NCI-H1417 treated with DMSO at 0.1 percent for 48 hours (cell line): ENCODE results near the gene HIVEP3.

Experiments
- DNase-seq: peaks from one replicate; lab custom pipeline; 2025; lab: John Stamatoyannopoulos, UW

Gene HIVEP3

DNA sequence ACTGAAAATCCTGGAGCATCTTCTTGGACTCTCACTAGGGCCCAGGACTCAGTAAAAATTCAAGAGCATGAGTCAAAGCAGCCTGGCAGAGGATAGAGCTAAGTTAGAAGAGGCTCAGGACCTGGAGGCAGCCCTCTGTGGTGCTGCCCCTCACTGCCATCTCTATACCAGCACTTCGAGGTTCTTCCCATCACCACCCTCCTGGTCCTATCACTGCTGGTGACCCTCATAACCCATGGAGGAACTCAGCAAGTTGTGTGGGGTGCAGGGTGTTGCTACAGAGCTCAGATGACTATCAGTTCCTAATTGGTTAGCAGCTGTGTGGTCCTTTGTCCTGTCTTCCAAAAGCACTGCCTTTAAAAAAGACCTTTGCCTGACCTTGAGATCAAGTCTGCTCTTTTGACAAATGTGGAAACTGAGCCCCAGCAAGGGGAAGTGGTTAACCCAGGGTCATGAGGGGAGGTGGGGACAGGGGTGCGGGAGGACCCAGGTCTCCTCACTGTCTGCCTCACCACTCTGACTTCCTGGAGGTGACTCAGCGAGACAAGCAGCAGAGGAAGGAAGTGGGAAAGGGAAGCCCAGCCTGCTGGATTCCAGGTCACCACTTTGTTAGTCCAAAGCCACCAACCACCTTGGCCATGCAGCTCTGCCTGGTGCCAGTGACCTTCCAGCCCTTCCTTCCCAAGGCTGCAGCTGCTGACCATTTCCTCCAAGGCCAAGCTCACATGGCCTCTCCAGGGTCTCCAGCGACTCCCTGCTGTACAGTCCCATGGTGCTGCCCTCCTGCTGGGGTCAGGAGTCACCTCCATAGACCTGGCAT, 234.8 kb downstream of the HIVEP3 start:
- DNase-seq, result no peak

DNA sequence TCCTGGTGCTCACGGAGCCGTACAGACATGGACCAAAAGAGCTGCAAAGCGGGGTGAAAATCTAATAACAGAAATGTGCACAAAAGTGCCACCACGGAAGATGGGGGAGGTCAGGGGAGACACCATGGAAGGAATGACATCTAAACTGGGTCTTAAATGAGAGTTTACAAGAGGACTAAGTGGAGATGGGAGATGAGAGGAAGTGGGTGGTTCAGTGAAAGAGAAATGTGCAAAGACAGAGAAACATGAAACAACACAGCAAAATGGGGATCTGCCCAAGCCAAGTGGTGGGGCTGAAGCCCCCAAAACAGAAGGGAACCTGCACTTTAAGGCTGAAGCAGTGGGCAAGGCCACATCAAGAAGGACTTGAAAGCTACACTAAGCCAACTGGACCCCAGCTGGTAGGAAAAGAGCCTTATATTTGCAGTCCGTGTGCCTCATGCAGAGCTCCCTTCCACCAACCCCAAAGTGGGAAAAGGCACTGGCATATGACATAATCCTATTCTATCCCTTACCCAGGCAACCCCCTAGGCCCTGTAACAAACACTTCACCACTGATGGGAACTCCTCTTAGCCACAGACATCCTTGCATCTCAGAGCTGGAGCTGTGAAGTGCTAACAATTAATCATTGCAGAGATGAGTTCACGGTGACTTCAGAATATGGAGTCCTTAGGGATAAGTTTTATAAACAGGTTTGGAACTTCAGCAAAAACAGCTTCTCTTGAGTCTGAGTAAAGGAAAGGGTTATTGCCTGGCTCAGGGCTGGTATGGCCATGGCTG, 235.7 kb downstream of the HIVEP3 start:
- DNase-seq, result no peak

DNA sequence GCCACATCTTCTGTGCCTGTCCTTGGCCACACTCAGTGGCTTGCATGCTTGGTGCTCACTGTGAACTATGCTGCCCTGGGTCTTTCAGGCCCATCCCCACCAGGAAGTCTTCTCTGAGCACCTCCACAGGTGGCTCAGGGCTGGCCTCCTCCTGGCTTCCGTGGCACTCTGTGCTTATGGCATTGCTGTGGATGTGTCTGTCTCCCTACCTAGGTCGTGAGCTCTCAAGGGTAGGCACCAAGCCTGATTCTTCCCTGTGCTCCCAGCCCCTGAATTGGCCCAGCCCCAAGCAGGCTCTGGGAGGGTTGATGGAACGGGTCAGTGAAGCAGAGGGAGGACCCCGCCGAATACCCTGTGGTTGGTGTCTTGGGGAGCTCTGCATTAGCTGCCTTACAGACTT, 236.6 kb downstream of the HIVEP3 start:
- no peak for DNase-seq

DNA sequence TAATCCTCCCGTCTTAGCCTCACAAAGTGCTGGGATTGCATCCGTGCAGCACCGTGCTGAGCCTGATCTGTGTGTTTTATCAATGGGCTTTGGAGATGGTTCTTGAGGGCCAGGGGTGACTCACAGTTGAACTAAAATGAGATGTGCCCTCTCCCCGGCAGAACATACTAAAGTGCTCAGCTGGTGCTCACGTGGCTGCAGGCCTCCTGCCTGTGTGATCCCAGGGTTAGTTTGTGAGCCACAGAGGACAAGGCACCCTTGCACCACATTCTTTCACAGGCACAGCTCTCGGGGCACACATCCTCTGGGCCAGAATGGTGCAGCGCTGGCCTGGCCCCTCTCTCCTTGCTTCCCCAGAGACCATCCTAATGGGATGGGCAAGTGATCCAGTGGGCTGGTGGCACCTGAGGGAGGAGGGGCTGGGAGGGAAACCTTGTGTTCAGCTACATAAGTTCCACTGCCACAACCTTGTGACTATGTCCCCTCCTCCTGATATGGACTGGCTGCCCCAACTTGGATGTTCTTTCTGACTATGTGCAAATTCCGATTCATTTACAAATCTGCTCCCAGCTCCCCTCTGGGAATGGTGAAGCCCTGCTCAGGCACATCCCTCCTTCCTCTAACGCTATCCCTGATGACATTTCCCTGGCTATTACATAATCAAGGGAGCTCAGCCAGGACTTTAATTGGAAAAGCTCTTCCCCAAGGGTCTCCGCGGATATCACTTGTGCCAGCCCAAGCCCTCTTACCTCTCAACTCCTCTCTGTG, 237.2 kb downstream of the HIVEP3 start:
- DNase-seq, result no peak

DNA sequence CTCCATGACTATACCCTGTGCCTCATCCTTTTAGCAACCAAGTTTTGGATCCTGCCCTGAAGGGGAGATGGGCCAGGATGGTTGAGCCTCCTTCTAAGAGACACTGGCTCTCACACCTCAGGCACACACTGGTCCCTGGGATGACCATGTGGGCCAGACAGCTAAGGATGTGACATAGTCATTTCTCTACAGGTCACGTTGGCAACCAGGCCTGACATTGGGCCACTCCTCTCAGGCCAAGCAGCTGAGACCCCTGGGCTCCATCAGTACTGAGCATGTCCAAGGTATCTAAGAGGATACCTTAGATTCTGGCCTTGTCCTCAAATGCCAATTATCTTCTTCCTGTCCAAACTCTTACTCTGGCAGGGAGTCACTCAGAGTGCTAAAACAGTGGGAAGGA, 238.7 kb downstream of the HIVEP3 start:
- DNase-seq, result no peak

DNA sequence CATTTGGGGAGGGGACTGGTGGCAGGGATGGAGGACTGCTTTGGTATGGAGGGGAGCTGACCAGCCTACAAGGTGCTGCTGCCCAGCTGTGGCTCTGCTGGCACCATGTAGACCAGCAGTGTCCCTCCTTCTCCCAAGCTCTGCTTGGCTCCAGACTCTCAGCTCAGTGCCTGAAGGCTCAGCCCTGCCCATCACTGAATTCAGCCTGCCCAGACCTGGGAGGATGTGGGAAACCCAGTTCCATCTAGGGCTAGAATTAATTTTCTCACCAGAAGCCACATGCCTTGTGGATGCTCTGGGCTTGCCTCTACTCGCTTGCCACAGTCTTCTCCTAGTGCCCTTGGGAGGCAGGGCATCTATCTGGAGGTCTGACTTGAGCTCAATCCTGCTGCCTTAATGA, 239.2 kb downstream of the HIVEP3 start:
- no peak for DNase-seq

DNA sequence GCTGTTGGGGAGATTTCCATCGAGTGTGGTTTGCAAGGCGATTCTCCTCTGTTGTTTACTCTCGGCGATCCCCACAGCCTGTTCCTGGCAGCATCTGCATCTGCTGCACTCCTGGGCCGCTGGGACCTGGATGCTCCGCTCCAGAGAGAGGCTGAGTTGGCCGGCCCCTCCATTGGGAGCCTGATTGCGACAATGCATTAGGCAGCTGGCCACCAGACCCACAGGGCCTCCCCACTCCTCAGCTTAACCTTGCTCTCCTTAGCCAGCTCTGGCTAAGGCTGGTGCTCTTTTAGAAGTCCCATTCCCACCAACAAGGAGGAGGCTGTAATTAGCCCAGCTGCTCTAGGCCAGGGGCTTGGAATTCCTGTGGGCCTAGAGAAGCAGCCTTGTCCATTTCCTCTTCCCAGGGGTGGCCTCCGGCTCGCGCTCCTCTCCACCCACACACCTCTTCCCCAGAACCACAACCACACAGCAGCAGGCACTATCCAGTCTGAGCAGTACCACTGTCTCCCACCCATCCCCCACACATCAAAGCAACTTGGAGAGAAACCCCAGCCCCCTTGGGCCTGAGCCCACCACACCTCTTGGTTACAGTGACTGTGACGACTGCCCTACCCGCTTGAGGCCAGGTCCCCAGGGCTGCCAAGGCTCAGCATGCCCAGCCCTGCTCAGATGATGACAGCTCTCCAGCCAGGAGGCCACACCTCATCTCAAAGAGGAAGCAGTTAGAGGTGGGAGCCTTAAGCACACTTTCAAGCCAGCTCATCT, 240.4 kb downstream of the HIVEP3 start:
- DNase-seq, result no peak

DNA sequence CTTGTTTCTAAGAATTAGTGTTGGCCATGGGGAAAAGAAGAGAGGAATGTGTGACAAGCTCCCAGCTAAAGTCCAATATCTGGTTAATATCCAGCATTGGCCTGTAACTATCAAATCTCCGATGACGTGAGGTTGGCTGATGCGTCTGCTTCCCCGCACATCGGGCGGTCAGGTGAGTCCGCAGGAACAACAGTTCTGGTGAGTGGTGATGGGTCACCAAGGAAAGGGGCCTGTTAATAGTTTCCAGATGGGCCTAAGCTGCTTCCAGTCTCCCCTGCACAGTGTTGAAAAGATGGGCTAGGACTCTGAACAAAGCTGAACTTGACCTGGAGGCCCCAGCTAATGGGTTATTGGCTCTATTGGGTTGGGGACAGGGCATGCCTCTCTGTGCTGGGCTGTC, 241.1 kb downstream of the HIVEP3 start:
- DNase-seq, result no peak

DNA sequence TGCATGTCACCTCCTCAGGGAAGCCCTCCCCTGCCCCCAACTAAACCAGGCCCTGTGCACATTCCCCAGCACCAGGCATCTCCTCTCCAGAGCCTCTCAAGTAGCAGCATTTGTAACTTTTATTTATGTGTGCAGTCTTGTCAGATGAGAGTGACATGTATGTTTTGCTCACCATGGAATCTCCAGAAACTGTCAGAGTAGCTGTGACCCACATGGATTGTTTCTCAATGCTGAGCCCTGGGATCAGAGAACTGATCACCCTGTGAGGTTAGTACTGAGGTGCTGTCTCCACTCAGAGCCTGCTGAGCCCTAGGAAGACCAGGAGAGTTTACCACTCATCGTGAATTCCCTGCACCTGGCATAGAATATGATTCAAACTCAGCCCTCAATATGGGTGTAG, 243.3 kb downstream of the HIVEP3 start:
- no peak for DNase-seq

DNA sequence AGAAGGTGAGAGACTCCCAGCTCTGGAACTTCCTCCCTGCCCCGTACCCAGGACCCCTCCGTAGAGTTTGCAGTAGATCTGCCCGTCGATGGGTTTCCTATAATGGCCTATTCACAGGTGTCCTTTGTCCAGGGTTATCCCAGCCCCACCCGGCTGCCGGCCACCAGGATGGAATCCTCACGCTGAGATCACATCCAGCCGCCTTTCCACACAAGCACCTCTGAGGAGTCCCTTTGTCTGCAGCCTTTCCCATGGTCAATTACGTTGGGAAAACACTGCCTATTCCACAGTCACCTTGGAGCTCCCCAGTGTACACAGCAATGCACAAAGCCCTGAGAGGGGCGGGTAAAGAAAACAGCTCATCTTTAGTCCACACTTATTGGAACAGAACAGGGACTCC, 244.2 kb downstream of the HIVEP3 start:
- DNase-seq, result no peak

DNA sequence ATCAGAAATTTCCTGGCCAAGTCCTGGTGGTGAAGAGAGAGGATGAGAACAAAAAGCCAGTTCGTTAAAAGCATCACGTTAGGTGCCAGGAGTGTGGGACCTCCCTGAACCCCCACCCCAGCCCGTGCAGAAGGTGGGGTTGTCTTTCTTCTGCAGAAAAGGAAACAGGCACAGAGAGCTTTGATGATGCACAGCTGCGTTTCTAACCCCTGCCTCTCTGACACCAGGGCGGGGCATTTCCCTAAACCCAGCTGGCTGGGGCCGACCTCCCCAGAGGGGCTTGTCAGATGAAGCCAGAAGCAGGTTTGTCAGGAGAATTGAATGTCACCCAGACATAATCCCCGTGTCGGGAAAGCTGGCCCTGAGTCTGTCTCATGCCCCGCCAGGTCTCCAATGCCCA, 244.9 kb downstream of the HIVEP3 start:
- no peak for DNase-seq

DNA sequence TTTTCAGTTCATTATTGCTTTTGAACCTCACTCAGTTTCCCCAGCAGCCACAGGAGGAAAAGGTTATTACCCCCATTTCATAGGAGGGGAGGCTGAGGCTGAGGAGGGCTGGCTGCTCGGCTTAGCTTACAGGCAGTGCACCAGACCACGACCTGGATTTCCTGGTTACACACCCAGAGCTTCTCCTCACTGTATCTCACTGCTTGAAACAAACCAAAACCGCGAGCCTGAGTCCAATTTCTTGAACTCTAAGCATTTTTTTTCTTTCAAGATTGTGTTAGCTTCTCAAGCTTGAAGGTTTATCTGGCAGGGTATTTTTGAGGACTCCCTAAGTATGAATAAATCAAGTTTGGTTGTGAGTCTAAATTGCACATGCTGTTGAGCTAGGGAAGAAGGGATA, 245.3 kb downstream of the HIVEP3 start:
- no peak for DNase-seq

DNA sequence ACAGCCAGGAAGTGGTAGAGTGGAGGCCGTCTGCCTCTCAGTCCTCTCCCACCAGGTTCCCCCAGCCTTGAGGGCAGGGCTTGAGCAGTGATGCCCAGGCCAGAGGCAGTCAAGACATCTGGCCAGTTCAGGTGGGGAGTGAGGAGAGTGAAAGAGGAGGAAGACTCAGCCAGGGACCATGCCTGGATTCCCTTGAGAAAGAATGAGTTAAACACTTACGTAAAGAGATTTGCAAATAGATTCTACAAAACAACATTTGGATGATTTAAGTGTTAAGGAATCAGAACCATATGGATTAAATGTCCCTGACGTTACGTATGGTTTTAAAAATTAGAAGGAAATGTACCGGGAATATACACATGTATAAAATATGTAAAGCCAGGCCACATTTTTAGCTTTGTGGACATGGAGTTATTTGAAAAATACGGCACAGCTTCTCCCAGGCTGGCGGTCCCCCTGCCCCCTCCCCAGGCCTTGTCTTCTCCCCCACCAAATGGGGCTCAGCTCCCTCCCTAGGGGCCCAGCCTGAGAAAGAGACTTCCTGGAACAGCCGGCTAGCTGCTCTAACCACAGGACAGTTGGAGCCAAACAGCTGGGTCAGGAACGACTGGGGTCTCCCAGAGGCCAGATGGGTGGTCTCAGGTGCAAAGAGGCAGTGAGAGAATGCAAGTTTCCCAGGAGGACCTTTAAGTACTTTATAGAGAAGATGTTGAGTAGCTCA, 245.9 kb downstream of the HIVEP3 start:
- DNase-seq, result no peak

DNA sequence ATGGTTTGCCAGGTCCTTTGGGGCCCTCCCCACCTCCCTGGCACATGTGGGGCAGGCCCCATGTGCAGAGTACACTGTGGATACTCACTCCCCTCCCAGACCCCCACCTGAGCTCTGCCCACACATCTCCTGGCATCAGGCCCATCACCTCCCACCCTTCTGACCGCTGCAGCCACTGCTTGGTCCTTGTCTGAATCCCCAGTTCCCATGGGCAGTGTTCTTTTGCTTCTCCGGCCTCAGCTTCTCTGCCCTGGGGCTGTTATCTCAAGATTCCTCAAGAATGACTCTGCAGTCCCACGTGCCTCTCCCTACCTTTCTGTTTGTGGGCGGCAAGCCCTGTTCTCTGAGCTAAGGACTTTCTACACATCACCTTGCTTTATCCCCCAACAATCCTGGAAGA, 246.5 kb downstream of the HIVEP3 start:
- no peak for DNase-seq

DNA sequence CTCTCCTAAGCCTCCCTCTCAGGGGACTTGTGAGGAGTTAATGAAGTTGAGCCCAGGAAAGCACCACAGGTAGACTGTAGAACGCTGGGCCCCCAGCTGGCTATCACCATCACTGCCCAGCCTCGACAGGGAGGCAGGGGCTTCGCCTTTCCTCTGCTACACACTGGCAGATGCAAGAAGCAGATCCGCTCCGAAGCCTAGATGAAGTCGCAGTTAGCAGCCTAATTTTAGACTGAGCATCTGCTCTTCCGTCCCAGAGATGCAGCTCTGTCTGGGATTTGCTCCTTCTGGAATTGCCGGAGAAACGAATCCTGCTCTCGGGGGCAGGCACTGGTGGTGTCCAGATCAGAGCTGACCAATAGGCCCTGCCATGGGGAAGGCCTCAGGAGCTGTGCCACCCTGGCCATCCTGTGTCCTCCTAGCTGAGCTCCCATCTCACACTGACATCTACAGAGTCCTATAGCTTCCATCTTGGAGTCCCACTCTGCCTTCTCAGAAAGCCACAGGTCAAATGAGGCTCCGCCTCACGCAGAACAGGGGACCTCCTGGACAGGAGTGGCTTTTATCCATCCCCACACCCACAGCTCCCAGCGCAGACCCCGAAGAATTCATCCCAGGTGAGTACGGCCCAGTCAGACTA, 247.5 kb downstream of the HIVEP3 start:
- DNase-seq, result no peak

DNA sequence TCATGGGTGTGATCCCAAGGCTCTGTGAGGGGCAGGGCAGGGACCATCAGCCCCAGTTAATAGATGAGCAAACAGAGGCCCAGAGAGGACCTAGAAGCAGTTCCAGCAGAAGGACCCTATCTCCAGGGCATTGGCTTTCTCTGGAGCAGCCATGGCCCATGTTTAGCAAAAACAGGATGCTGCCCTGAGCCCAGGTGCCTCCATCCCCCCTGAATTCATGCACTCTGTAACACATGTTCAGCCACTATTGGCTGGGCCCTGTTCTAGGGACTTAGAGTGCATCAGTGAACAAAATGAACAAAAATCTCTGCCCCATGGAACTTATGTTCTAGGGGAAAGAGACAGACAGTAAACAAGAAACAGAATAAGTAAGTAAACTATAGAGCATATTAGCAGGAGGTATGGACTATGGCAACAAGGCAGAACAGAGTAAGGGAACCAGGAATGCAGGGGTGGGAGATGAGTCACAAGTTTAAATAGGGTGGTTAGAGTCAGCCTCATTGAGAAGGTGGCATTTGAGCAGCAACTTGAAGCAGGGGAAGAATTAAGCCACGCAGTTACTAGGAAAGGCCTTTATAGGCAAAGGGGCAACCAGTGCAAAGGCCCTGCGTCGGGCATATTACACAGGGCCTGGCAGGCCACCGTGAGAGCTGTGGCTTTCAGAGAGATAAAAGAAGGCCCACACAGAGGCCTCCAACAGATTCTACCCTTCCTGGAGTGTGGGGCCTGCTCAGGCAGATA, 248.3 kb downstream of the HIVEP3 start:
- no peak for DNase-seq

DNA sequence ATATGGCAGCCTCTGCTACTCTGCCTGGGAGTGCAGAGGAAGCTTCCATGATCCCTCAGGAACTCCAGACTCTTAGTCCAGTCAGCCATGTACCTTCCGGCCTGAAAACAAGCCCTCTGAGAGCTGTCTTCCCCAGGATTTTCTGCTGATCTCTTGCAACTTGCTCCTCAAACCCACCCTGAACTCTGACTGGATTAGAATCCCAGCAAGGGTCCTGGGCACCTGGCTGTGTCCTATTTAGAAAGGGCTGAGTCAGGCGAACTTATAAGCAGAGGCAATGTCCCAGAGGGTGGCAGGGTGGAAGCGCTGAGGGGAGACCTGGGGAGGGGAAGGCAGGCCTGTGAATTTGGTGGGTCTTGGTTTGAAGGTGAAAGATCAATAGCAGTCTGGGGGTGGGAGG, 249.8 kb downstream of the HIVEP3 start:
- DNase-seq, result no peak

DNA sequence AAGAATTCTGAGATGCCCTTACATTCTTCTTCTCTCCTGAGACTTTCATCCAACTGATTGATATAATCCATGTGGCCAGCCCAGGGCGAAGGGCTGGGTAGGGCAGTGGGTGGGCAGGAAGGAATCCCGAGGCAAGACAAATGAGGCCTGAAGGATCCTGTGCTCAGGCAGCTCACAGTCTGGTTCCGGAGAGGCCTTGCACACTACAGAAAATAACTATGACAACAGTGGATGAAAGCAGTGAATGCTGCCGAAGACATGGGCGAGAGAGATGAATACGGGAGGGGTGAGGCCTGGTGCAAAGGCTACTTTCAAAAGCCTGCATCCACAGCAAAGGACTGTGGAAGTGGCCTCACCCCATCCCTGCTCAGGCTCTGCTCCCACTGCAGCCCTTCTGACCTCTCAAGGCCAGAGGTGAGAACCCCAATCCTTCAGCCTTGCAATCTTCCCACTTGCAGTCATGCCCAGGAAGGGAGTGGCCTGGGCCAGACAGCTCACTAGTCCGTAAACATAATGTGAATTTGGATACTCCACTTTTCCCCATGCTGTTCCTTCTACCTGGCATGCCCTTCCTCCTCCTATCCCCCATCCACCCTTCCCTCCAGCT, 250.6 kb downstream of the HIVEP3 start:
- no peak for DNase-seq

DNA sequence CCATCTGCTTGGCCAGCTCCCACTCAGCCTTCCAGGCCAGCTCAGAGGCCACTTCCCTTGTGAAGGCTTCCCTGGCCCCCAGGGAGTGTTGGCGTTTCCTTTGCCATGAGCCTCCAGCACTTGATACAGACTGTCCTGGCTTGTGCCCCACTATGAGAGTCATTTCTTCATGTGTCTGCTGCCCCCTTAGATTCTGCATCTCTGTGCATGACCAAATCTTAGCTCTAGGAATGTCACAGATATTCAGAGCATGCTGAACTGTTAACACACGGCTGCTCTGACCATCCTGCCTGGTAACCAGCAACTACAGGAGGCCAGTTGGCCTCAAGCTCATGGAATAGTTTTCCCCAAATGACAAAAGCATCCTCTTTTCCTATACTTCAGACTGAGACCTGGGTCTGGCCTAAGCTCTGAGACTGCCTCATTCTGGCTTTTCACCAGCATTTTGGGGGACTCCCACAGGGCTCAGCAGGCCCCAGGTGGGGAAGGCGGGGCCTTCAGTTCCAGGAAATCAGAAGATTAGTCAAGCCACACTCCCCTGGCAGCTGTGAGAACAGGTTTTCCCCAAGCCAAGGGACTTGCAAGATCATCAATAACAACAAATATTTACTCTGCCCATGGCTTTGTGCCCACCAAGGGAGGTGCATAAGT, 251.6 kb downstream of the HIVEP3 start:
- DNase-seq, result no peak
